Subcutaneous adipose tissue (tissue), 4 donors: ENCODE measurements around the gene MELTF. TPM values are rescaled to one million over a fixed set of nuclear protein-coding genes. Genes with fewer than 3 reads are reported as not detected.

Source experiments
- total RNA-seq, 4 donors: library from RNA; depleted of rRNA; stranded (reverse); fragments of >200 nt; gene quantifications; one replicate each; pipeline ENCODE4 v1.1.0, GENCODE V29; 2016
- TF ChIP-seq, protein P1 (sequence below): fragments of 450-650 bp; IDR thresholded peaks from one replicate; pipeline ENCODE4 v1.5.1; 2016; ENCODE audit warnings: low read depth, mild to moderate bottlenecking, control low read depth, antibody characterized with exemption, moderate library complexity

MELTF gene
- total RNA-seq, 4 donors from 2014 or later: 3.8 to 10.7 (median 8.5) TPM

DNA sequence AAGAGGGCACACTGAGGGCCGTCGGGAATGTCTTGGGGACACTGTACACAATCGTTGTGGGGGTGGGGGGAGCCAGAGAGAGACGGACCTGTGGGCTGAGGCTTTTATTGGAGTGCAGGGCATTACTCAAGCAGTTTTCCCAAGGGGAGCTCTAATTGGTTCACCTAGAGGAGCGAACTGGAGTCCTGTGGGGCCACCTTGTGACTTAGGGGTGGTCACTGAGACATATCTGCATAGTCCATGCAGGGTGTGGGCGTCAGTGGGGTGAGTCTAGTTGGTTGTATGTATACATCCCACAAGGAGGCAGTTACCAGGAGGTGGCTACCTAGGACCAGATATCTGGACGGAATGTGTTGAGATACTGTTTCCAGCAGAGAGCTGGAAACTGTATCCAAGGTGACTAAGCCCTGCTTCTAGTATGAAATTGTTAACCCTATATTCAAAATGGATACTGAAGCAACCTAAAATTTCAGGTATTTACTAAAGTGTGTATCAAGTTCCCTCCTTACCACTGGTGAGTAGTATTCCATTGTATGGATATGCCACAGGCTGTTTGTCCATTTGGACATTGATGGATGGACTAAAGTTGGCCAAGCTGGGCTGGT, 58.4 kb downstream of the MELTF start:
- TF ChIP-seq, protein P1, sequence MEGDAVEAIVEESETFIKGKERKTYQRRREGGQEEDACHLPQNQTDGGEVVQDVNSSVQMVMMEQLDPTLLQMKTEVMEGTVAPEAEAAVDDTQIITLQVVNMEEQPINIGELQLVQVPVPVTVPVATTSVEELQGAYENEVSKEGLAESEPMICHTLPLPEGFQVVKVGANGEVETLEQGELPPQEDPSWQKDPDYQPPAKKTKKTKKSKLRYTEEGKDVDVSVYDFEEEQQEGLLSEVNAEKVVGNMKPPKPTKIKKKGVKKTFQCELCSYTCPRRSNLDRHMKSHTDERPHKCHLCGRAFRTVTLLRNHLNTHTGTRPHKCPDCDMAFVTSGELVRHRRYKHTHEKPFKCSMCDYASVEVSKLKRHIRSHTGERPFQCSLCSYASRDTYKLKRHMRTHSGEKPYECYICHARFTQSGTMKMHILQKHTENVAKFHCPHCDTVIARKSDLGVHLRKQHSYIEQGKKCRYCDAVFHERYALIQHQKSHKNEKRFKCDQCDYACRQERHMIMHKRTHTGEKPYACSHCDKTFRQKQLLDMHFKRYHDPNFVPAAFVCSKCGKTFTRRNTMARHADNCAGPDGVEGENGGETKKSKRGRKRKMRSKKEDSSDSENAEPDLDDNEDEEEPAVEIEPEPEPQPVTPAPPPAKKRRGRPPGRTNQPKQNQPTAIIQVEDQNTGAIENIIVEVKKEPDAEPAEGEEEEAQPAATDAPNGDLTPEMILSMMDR: no peak

DNA sequence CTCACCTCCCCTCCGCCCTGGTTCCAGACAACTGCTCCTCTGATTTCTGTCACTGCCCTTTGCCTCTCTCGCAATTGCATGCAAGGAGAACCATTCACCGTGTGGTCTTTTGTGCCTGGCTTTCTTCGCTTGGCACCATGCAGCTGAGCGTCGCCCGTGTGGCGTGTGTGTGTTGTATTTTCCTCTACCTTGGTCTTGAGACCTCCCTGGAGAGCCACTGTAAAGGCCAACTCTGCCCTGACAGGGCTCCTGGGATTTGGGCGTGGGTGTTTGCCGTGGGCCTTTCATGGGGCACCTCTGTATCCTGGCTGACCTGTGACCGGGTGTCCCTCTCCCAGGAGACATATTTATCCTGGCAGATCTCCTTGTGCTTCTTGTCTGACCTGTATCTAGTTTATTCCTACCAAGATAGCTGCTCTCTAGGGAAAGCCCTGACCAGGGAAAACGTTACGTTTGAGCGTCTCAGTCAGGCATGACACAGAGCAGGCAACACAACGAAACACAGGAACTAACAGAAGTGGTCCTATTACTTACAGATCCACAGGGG, 59.0 kb downstream of the MELTF start:
- TF ChIP-seq, protein P1: no peak

DNA sequence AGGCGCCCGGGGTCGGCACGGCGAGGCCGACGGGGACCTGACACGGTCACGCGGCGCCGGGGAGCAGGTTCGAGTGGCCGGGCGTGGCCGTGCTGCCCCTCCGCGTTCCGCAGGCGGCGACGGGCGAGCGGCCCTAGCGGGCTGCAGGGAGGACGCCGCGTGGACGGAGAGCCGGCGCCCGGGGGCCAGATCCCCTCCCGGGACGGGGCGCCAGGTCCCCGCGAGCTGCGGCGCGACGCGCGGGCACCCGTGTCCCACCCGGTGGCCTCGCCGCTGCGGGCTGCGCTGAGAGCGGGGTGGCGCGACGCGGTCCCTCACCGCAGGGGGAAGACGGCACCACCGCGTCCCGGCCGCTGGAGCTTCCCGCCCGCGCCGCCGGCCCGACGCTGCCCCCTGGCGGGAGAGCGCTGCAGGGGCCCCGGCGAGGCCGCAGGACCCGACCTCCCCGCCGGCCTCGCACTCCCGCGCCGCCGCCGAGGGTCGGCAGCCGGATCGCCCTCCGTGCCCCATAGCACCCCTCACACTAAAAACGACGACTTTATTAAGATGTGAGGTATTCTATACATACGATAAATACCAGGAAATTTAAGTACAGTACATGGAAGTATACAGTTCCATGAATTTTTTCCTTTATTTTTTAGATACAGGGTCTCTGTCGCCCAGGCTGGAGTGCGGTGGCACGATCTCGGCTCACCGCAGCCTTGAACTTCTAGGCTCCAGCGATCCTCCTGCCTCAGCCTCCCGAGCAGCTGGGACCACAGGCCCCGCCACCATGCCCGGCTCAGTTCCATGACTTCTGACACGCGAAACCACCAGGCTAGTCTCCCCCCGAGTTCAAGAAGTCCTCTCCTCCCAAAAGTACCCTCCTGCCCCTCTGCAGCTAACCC, 59.7 kb downstream of the MELTF start:
- TF ChIP-seq, protein P1: no peak

DNA sequence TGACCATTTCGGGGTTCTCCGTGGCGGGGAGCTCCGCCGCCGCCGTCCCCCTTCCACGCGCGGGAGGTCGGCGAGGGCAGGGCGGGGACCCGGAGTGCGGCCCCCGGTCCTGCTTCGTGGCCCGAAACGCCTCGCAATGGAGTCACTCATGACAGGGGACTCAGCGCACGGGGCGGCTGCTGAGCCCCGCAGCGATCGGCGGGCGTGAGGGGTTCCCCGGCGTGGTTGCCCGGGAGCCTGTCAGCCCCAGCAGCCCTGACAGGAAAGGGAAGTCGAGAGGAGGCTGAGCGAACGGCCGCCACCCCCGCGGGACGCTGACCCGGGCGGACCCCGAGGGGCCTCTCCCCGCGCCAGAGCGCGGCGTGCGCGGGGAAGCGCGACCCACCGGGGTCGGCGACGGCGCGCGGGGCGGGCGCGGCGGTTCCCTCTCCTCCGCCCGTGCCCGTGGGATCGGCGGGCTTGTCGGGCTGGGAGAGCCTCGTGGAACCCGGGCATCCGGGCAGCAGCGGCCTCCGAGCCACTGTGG, 60.4 kb downstream of the MELTF start:
- TF ChIP-seq, protein P1: no peak

DNA sequence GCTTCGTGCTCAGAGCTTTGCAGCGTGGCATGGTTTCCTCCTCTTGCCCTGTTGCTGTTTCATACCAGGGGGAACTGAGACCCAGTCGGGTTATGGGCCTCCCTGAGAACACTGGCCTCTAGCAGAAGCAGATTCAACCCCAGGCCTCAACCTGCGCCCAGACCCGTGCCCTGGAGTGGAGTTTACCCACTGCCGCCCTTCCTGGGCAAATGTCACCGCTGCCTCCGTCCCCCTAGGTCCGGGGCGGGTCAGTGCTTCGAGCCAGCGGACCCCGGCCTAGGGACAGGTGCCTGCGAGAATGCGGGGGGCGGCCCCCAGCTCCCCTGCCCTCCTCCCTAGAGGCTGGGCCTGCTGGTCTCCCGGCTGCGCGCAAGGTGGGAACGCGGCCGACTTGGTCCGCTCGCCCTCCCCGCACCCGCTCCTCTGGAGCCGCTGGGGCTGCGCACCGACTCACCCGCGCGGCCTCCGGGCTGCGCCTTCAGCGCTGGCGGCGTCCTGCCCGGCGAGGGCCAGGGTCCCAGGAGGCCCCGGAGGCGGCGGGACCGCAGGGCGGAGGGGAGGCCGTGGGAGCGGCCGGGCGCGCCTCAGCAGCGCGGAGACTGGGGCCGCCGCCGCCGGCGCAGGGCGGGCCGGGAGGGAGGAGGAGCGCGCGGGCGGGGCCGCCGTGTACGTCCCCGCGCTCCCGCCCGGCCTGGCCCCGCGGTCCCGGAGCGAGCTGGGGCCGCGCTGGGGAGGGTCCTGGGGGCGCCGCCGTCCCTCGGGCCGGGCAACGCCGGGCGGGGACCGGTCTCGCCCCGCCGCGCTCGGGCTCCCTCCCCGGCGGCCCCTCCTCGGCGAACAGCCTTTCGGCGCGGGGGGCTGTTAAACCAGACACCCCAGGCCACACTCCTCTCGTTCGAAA, 61.1 kb downstream of the MELTF start, which contains the start of gene PIGZ:
PIGZ (minus strand) TSS at position 601 of the 901 bp plus-strand sequence. CDS start 16,802 bp downstream, outside the sequence.
- TF ChIP-seq, protein P1: no peak

DNA sequence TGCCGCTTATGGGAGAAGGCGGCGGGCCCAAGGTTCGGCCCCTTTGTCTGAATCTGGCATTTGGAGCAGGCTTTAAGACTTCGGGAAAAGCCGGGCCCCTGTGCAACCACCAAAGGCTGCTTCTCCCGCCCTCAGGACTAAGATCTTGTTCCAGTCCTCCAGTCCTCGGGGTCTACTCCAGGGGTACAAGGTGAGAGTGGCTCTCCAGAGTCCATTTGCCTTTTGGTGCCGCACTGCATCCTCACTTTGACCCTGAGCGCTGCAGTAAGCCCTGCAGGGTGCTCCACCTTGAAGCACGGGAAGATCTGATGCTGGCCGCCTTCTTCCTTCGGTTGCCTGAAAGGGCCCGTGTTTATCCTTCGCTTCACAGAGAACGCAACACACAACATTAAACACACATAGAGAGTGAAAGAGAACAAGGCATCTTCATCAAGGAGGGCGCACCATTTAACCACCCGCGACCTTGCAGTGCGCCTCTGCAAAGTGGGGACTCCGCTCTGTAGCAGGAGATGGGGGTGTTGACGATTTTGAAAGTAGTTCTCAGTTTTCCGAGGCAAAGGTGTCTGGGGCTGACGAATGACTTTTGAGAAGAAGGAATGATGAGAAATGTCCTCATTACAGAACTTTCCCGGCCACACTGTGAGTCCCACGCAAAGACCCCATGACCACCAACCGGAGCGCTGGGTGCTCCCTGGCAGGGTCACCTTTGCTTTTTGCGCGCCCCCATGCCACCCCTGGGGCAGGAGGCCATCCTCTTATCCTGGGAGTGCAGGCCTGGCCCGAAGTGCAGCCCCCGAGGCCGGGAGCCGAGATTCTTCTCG, 62.0 kb downstream of the MELTF start:
- TF ChIP-seq, protein P1: no peak
